Kidney (tissue), 14 donors: ENCODE results near the gene TMF1. TPM values are rescaled to one million over a fixed set of nuclear protein-coding genes. Genes with fewer than 3 reads are reported as not detected.

Experiments
- DNase-seq, 5 donors: peaks; one replicate each; pipeline ENCODE4 v3.0.0-alpha.2; 2013 to 2020
- FAIRE-seq: peaks from 2 replicates; lab custom pipeline; 2012; peaks lifted over from hg19 to GRCh38; lab: Jason Lieb, UNC
- H3K27ac ChIP-seq, 2 donors: one replicate each; pipeline ENCODE4 v1.7.0; 2013; ENCODE audit warnings: low read depth in 2 of 2, low read length in 2 of 2, inconsistent platforms in 1 of 2
- H3K27me3 ChIP-seq: one replicate; pipeline ENCODE4 v1.7.1; 2013; ENCODE audit warnings: low read length, inconsistent platforms; ENCODE audit not compliant: control insufficient read depth, insufficient read depth
- H3K36me3 ChIP-seq, 3 donors: one replicate each; pipeline versions ENCODE4 v1.7.0 to v1.7.1; 2013; ENCODE audit warnings: low read length in 3 of 3, control low read depth in 1 of 3, inconsistent platforms in 1 of 3; ENCODE audit not compliant: insufficient read depth in 3 of 3, control insufficient read depth in 2 of 3
- H3K4me1 ChIP-seq, 3 donors: one replicate each; pipeline versions ENCODE4 v1.7.0 to v1.7.1; 2013; ENCODE audit warnings: low read length in 3 of 3, inconsistent platforms in 1 of 3, low read depth in 1 of 3; ENCODE audit not compliant: control insufficient read depth in 2 of 3, insufficient read depth in 2 of 3
- H3K4me3 ChIP-seq, 3 donors: one replicate each; pipeline versions ENCODE4 v1.7.0 to v1.8.1; 2013; ENCODE audit warnings: low read length in 3 of 3, control low read depth in 1 of 3, inconsistent platforms in 1 of 3
- H3K9ac ChIP-seq, 3 donors: one replicate each; pipeline versions ENCODE4 v1.7.0 to v1.7.1; 2013; ENCODE audit warnings: low read length in 3 of 3, control low read depth in 1 of 3, inconsistent platforms in 1 of 3
- H3K9me3 ChIP-seq, 3 donors: one replicate each; pipeline versions ENCODE4 v1.7.0 to v1.7.1; 2013; ENCODE audit warnings: low read length in 3 of 3, control low read depth in 1 of 3, inconsistent platforms in 1 of 3; ENCODE audit not compliant: control insufficient read depth in 2 of 3, insufficient read depth in 1 of 3
- CTCF ChIP-seq: IDR thresholded peaks from 3 replicates; pipeline ENCODE4 v1.5.1; 2012; ENCODE audit warnings: mild to moderate bottlenecking, moderate library complexity, borderline replicate concordance; ENCODE audit not compliant: insufficient read depth; ENCODE audit errors: extremely low read depth
- intact Hi-C: fragments of 100-400 bp; cut with DNase I; formaldehyde crosslinking; loops from one replicate; pipeline ENCODE4 v1.11.1; 2022
- polyA plus RNA-seq: library from polyadenylated mRNA; stranded (reverse); fragments of 350-450 nt; fragmentation: Illumina TruSeq; extraction: RNeasy Lipid Tissue Mini Kit (QIAGEN cat#74804); gene quantifications from one replicate; pipeline ENCODE4 v1.2.3, GENCODE V29; 2014; ENCODE audit warnings: low read depth, low replicate concordance; ENCODE audit not compliant: insufficient read depth
- total RNA-seq: library from RNA; stranded (reverse); fragmentation: NEBNext Ultra II Directional; extraction: Animal tissue kit (Norgen Biotek cat#: 25700); gene quantifications from one replicate; pipeline ENCODE4 v1.2.1, GENCODE V29; 2021
- donor health status: control.
- donor health status: control.
- donor health status: control.
- donor health status: control.
- donor health status: control.
- donor health status: DM: yes; HTN: yes; CAD: no.
- donor health status: Normal renal cell carcinoma (clear cell type).

Gene TMF1
- total and polyA plus RNA-seq, 2 donors from 2014 or later = 6.5 to 38.8 TPM

- DNase-seq = no peak
- Histone ChIP-seq H3K4me3 (no peak overlapping the region), H3K9ac (no peak overlapping the region), H3K36me3 (peaks cover 2 to 11% (median 4%) of the 10 kb centered on the region in 3 donors), H3K4me1 (no peaks in the 10 kb centered on the region), H3K9me3 (no peaks in the 10 kb centered on the region), H3K27me3 (no peaks in the 10 kb centered on the region), H3K27ac (no peak overlapping the region)
- FAIRE-seq = no peak
- intact Hi-C loops = no loop called here
- TF ChIP-seq CTCF = no peak
These were observed 52.5 kb downstream of the TMF1 start for GRCh38 chr3:68999605-69000004.

DNA sequence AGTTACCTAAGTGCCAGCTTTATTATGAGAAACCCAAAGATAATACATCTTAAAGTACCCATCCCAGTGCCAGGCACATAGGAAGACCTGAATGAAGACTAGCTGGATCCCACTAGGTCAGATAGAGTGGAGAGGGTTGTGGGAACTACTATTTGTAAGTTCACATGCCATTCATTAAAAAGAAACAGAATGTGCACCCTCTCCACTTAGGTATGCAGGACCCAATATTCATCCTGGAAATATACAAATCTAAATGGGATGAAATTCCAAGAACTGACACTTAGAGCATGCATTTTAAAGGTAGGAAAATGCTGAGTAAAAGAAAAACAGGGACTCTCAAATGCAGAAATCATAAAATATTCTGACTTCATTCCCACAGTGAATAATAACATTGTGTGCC is 53.0 kb downstream of the TMF1 start:
- no peaks in the 10 kb centered on the region for H3K27me3 ChIP-seq
- no peak overlapping the region for H3K4me3 ChIP-seq
- no peak overlapping the region for H3K27ac ChIP-seq
- no peaks in the 10 kb centered on the region for H3K4me1 ChIP-seq
- no peak for TF ChIP-seq CTCF
- no peak for FAIRE-seq
- H3K9me3 ChIP-seq = no peaks in the 10 kb centered on the region
- intact Hi-C loops = no loop called here
- peaks cover 2 to 10% (median 4%) of the 10 kb centered on the region in 3 donors for H3K36me3 ChIP-seq
- no peak overlapping the region for H3K9ac ChIP-seq
- no peak for DNase-seq

DNA sequence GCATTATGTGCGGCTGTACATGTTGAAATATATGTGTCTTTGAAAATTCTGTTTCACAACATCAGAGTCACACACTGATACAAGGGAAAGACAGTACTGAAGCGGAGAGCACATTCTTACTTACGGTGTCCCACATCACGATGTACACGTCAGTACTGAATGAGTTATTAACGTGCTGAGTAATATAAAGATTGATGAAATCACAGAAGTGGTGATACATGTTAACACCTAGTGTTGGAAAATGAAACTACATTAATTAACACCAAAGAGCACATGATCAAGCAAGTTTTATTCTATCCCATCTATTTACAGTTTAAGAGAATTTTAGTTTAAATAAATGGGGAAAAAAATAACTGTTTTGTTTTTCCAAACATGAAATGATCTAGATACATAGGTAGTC is 54.2 kb downstream of the TMF1 start:
- Histone ChIP-seq H3K9ac (no peak overlapping the region), H3K27me3 (no peaks in the 10 kb centered on the region), H3K4me1 (no peaks in the 10 kb centered on the region), H3K9me3 (no peaks in the 10 kb centered on the region), H3K36me3 (peaks cover 2 to 6% (median 4%) of the 10 kb centered on the region in 3 donors), H3K27ac (no peak overlapping the region), H3K4me3 (no peak overlapping the region)
- no peak for TF ChIP-seq CTCF
- DNase-seq (no peak), FAIRE-seq (no peak)
- intact Hi-C loops = no loop called here

- FAIRE-seq = no peak
- no peak for TF ChIP-seq CTCF
- no peak for DNase-seq
- Histone ChIP-seq H3K4me3 (no peak overlapping the region), H3K4me1 (no peaks in the 10 kb centered on the region), H3K9me3 (no peaks in the 10 kb centered on the region), H3K9ac (no peak overlapping the region), H3K36me3 (peaks cover 2 to 6% (median 4%) of the 10 kb centered on the region in 3 donors), H3K27me3 (no peaks in the 10 kb centered on the region), H3K27ac (no peak overlapping the region)
- intact Hi-C loops = no loop called here
These were observed 55.7 kb downstream of the TMF1 start for GRCh38 chr3:68996356-68996995.
